Ramos (cell line): Measurements from ENCODE around the gene CSNK1D.

Source experiments
- in situ Hi-C: fragments of 300-500 bp; cut with MboI; formaldehyde crosslinking; loops from one replicate; pipeline ENCODE4 v1.14.3; 2022; ENCODE audit warnings: low sequenced_read_pairs; ENCODE audit not compliant: unreplicated experiment

Gene CSNK1D

DNA sequence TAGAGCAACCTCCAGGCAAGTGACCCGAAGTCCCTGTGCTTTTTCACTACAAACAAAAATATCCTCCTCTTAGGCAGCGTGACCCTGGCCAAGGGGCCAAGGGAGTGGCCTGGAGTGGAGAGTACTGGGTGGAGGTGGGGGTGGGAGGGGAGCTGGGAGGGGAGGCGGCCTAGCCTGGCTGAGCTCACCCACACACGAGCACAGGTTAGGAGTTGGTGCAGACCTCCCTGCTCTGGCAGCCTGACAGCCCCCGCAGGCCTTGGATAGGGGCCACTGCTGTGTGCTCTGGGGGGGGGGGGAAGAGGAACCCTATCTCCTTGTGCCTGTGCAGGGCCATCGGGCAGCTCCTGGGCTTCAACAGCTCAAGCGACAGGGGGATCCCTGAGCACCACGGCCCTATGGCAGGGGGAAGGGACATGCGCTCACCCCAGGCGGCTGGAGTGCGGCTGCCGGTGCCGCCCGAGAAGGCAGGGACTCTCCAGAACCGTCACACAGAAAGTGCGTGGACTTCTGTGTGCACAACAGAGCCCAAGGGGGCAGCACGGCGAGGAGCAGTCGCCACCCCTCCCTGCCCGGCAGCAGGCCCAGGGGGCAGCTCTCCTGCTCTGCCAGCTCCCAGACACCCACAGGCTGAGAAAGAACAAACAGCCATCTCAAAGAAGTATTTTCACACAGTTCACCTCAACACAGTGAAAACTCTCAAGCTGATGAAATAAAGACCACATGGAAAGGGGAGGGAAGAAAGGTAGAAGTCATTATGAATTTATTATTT lies 31.4 kb downstream of the CSNK1D start:
- in situ Hi-C loops, result no loop called here

- in situ Hi-C loops, result no loop called here
These were observed 32.1 kb downstream of the CSNK1D start for GRCh38 chr17:82241183-82241925.

DNA sequence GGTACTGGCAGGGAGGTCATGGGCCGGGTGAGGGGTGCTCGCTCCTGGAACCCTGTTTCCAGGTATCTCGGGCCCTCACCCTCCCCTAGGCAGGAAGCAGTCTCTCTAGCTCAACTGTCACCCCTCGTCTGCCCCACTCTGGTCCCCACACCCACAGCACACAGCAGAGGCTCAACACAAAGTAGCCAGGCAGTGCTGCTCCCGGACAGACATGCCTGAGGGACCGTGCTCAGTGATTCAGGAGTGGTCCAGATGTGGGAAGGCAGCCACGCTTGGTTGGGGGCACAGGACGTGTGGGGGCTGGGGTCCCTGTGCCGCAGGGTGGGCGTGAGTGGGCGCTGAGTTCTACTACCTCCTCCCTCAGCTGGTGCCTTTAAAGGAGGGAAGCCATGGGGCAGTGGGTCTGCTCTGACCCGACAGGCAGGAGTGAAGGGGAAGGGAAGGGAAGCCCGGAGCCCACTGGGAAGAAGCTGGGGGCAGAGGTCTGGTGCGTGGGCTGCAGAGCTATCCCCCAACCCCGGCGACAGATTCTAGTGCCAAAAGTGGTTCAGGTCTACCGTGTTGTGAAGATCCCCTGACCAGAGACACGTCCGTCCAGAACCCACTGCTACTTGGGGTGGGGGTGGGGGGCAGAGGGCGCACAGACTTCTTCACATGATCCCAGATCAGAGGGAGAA lies 32.9 kb downstream of the CSNK1D start:
- in situ Hi-C loops, result no loop called here

DNA sequence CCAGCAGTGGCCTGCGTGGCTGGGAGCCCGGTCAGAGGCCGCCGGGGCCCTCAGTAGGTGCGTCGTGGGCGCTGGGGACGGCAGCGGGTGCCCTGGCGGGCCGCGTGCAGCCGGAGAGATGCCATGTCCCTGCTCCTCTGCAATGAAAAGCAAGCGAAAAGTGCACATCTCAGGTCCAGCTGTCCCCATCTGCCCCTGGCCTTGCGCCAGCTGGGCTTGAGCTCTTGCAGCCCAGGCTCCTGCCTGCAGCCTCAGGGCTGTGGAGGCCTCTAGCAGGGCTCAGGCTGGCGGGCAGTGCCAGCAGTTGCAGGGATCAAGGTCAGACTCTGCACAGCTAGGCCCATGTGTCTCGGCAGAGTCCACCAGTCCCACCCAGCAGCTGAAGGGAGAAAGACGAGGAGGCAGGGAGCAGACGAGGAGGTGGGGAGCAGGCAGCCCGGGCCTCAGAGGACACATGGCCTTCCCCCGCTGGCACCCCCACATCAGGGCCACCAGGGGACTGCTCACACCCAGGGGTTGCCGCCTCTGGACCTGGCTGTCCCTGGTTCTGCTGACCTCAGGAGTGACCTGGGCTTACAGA lies 33.5 kb downstream of the CSNK1D start:
- in situ Hi-C loops, result no loop called here

GRCh38 chr17:82239401-82239925 lies 34.0 kb downstream of the CSNK1D start:
- in situ Hi-C loops, result no loop called here

- in situ Hi-C loops, result no loop called here
These were observed 34.9 kb downstream of the CSNK1D start for GRCh38 chr17:82238472-82239201.

DNA sequence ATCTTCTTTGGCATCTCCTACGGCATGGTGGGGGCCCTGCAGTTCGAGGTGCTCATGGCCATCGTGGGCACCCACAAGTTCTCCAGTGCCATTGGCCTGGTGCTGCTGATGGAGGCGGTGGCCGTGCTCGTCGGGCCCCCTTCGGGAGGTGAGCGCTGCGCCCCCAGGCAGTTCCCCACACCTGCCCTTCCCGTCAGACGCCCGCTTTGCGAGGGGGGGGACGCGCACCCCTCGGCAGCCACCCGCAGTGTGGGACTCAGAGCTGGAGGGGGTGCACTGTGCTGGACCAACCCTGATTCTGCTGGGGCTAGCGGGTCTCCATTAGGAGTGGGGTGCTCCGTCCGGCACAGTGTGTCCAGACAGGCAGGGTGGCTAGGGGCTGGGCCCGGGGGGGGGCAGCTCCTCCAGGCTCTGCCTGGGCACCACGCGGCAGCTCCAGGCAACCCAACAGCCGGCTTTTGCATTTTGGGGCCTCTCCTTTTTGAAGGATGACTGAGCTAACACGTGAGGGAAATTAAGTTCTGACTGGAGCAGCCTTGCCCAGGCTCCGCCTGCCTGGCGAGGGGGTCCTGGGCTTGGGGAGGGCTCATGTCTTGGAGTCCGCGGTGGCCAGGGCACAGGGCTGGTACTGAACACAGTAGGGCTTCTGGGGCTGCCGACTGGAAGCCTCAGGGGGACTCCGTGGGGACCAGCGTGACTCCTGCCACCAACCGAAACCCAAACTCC lies 35.6 kb downstream of the CSNK1D start:
- in situ Hi-C loops, result no loop called here

- in situ Hi-C loops, result no loop called here
These were observed 36.3 kb downstream of the CSNK1D start for GRCh38 chr17:82237083-82237745.

DNA sequence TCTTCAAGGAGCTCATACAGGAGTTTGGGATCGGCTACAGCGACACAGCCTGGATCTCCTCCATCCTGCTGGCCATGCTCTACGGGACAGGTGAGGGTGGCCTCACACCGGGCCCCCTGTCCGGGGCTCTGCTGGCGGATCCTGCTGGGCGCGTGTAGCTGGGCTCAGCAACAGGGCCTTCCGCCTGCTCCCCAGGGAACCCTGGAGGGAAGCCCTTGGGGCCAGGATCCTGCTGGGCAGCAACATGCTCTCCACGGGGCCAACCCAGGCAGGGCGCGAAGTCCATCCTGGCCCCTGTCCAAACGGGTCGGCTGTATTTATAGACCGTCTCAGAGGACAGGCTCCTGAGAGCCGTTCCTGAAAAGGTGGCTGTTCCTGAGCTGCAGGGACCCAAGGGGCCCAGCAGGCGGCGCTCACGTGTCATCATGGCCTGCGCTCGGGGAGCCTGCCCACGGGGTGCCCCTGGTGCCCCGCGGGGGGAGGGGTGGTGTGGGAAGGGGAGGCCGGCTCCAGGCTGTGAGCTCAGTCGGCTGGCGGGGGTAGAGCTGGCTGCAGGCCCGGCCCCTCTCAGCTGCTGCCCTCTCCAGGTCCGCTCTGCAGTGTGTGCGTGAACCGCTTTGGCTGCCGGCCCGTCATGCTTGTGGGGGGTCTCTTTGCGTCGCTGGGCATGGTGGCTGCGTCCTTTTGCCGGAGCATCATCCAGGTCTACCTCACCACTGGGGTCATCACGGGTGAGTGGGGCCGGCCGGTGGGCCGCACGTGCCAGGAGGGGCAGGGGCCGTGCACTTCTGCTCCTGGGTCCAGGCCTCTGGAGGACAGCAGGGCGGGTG lies 37.1 kb downstream of the CSNK1D start:
- in situ Hi-C loops, result no loop called here

DNA sequence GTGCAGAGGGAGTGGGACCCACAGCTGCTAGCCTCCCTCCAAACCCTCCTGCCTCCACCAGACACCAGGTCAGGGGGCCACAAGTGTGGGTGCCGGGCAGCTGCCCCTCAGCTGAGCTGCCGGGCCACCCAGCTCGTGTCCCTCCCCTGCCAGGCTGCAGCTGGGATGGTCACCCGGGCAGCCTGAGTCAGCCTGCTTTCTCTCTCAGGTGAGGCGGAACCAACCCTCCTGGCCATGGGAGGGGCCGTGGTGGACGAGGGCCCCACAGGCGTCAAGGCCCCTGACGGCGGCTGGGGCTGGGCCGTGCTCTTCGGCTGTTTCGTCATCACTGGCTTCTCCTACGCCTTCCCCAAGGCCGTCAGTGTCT lies 37.7 kb downstream of the CSNK1D start:
- in situ Hi-C loops, result no loop called here

- in situ Hi-C loops, result no loop called here
These were observed 38.3 kb downstream of the CSNK1D start for GRCh38 chr17:82235056-82235774.

DNA sequence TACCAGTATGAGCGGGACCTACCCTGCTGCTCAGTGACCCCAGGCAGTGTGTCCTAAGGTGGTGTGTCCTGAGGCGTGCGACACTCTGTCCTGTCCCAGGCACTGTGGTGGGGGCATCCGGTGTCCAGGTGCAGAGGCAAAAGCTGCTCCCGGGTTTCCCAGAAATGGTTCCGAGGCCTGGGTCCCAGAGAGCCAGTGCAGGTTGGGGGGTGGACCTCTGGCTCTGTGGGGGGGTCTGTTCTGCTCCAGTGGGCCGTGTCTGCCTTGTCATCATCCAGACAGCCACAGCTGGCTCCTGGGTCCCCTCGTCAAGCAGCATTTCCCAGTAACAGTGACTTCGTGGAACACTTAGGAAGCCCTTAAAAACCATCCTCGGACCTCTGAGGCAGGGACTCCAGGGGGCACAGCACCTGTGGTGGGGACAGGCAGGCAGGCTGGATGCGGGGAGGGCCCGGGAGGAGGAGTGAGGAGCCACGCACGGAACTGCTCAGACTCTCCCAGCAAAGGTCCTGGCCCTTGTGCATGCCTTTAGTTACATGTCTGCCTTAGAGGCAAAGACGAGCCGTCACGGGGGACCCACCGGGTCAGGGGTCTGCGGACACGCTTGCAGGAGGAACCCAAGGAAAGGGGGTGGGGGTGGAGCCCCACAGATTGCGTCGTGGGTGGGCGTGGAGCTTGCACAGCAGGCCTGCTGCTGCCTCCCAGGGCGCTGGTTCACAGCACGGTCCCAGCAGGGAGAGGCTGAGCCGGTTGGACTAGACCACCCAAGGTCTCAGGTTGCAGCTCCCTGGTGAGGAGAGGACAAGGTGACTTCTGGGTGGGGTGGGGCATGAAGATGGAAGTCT lies 39.1 kb downstream of the CSNK1D start:
- in situ Hi-C loops, result no loop called here

- in situ Hi-C loops, result no loop called here
These were observed 40.4 kb downstream of the CSNK1D start for GRCh38 chr17:82232876-82233785.

DNA sequence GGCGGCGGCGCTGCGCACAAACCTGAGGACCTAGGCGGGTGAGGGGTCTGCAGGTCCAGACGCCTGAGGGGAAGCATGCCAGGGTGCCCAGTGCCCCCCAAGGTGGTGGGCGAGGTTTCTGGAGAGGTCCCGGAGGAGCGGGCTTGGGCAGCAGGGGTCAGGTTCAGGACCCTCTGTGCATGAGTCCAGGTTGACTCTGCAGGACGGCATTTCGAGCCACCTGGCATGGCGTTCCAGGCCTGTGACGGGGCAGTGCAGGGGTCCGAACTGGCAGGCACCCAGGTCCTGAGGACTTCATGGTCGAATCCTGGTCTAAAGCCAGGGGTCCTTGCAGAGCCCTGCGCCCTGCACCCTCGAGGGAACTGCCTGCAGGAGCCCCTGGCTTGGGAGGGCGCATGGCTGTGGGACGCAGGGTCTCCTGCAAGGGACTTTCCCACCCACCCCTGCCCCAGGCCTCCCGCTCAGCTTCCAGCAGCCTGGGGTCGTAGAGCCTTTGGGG lies 41.1 kb downstream of the CSNK1D start:
- in situ Hi-C loops, result no loop called here

DNA sequence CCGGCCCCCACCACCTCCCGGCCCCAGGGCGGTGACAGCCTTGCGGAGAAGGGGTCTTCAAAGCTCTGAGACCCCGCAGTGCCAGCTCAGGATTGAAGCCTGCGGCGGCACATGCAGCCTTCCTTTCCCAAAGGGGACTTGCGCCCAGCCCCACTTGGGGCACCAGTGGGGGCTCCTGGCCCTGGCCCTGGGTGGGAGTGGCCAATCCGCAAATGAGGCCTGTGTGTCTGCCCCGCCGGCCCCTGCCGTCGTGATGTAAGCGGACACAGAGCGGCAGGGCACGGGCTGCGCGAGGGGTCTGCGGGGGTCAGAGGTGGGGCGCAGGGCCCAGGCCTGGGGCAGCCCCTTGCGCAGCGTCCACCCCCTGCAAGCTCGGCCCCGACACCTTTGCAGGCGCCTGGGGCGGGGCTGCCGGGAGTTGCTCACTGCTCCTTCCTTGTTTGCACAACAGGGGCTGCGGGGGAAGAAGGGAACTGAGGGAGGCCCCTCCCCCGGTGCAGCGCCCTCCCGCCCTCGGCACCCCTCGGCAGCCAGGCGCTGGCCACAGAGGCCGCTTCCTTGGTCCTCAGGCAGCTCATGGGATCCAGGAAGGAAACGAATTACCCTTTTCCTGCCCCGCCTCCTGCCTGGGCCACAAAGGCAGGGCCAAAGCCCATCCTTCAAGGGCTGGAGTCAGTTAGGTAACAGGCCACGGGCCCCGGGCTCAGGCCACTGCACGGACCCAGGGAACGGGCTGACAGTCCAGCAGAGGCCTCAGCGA lies 41.8 kb downstream of the CSNK1D start:
- in situ Hi-C loops, result no loop called here
